Activated naive CD4-positive, alpha-beta T cell treated with anti-CD3 and anti-CD28 coated beads, Interleukin-2, amount 50 U/mL, for 24 hours (primary cell): ENCODE data around the gene MORN1.

Source experiments
- H3K27ac Mint-ChIP-seq: one replicate; pipeline ENCODE4 v1.8.0; 2021; ENCODE audit warnings: mild to moderate bottlenecking, mixed read lengths
- H3K27me3 Mint-ChIP-seq: one replicate; pipeline ENCODE4 v1.8.0; 2021; ENCODE audit warnings: mixed read lengths
- H3K36me3 Mint-ChIP-seq: one replicate; pipeline ENCODE4 v1.8.0; 2021; ENCODE audit warnings: mixed read lengths
- H3K4me1 Mint-ChIP-seq: one replicate; pipeline ENCODE4 v1.8.0; 2021; ENCODE audit warnings: mixed read lengths
- H3K4me3 Mint-ChIP-seq: one replicate; pipeline ENCODE4 v1.8.0; 2021; ENCODE audit warnings: mild to moderate bottlenecking, mixed read lengths
- H3K9me3 Mint-ChIP-seq: one replicate; pipeline ENCODE4 v1.8.0; 2021; ENCODE audit warnings: mixed read lengths

MORN1 gene

GRCh38 chr1:2429780-2430591, 38.6 kb upstream of the MORN1 start:
- Mint-ChIP-seq H3K9me3 (no peaks in the 10 kb centered on the region), H3K4me1 (no peaks in the 10 kb centered on the region), H3K27ac (no peak overlapping the region), H3K36me3 (no peaks in the 10 kb centered on the region), H3K27me3 (no peaks in the 10 kb centered on the region), H3K4me3 (no peak overlapping the region)

GRCh38 chr1:2428490-2428889, 37.1 kb upstream of the MORN1 start:
- H3K27ac Mint-ChIP-seq, result no peak overlapping the region
- H3K9me3 Mint-ChIP-seq, result no peaks in the 10 kb centered on the region
- H3K4me3 Mint-ChIP-seq, result no peak overlapping the region
- no peaks in the 10 kb centered on the region for H3K4me1 Mint-ChIP-seq
- H3K27me3 Mint-ChIP-seq, result no peaks in the 10 kb centered on the region
- no peaks in the 10 kb centered on the region for H3K36me3 Mint-ChIP-seq

GRCh38 chr1:2427976-2428375, 36.6 kb upstream of the MORN1 start:
- Mint-ChIP-seq H3K27me3 (no peaks in the 10 kb centered on the region), H3K27ac (no peak overlapping the region), H3K4me3 (no peak overlapping the region), H3K4me1 (no peaks in the 10 kb centered on the region), H3K36me3 (no peaks in the 10 kb centered on the region), H3K9me3 (no peaks in the 10 kb centered on the region)

- Mint-ChIP-seq H3K27ac (no peak overlapping the region), H3K4me1 (no peaks in the 10 kb centered on the region), H3K9me3 (no peaks in the 10 kb centered on the region), H3K4me3 (no peak overlapping the region), H3K36me3 (no peaks in the 10 kb centered on the region), H3K27me3 (no peaks in the 10 kb centered on the region)
Measured at GRCh38 chr1:2427051-2427450, 35.7 kb upstream of the MORN1 start.

DNA sequence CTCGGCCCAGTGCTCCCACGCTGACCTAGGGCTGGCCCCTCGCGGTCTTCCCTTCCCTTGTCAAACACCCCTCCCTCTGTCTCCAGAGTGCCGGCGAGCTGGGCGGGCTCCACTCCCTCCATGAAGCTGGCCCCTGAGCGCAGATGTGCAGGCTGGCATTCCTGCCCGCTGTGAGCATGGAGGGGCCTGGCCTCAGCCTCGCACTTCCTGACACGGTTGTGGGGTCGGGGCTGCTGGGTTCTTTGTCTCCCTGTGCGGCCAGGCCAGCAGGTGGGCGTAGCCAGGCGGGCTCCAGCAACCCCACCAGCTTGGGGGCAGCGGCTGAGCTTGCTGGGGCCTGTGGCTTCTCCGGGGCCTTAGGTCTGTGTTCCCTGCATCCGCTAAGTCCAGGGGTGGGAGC, 35.2 kb upstream of the MORN1 start:
- no peaks in the 10 kb centered on the region for H3K36me3 Mint-ChIP-seq
- H3K4me3 Mint-ChIP-seq, result no peak overlapping the region
- no peaks in the 10 kb centered on the region for H3K27me3 Mint-ChIP-seq
- no peaks in the 10 kb centered on the region for H3K4me1 Mint-ChIP-seq
- no peak overlapping the region for H3K27ac Mint-ChIP-seq
- no peaks in the 10 kb centered on the region for H3K9me3 Mint-ChIP-seq

DNA sequence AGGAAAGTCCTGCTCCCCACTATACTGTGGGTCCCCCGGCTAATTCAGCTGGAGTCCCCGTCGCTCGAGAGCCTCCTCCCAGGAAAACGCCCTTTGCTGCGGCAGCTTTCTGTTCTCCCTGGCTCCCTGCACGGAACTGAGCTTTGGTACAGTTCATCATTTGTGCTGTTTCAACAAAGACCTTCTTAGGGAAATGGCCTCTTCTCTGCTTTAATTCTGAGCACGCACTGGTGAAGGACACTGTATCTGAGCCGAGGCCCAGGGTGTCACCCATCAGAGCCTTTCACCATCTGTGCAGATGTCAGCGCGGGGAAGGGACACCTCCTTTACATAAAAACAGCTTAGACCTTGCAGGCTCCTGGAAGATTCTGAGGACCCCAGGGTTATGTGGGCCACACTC, 34.5 kb upstream of the MORN1 start:
- Mint-ChIP-seq H3K4me3 (no peak overlapping the region), H3K9me3 (no peaks in the 10 kb centered on the region), H3K4me1 (no peaks in the 10 kb centered on the region), H3K27ac (no peak overlapping the region), H3K27me3 (no peaks in the 10 kb centered on the region), H3K36me3 (no peaks in the 10 kb centered on the region)

- Mint-ChIP-seq H3K36me3 (no peaks in the 10 kb centered on the region), H3K4me1 (no peaks in the 10 kb centered on the region), H3K9me3 (no peaks in the 10 kb centered on the region), H3K27me3 (no peaks in the 10 kb centered on the region), H3K27ac (no peak overlapping the region), H3K4me3 (no peak overlapping the region)
Measured at GRCh38 chr1:2422523-2422922, 31.2 kb upstream of the MORN1 start.

DNA sequence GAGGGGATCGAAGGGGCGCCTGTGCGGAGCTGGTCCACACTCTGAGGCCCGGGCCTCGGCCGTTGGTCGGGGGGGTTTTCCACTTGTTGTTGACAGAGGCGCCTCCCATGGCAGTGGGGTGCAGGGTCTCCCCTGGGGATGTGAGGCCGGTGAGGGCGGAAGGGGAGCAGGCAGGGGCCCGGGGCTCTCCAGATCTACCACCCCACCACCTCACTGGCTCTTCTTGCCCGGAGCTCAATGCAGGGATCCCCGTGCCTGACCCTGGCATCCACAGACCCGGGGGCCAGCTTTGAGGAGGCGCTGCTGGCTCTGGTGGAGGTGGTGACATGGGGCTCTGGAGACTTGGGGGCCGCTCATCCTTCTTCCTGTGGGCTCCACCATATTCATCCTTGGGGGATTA, 28.1 kb upstream of the MORN1 start:
- H3K9me3 Mint-ChIP-seq, result no peaks in the 10 kb centered on the region
- H3K36me3 Mint-ChIP-seq, result no peaks in the 10 kb centered on the region
- peaks cover 27% of the 10 kb centered on the region for H3K4me1 Mint-ChIP-seq
- no peak overlapping the region for H3K27ac Mint-ChIP-seq
- no peak overlapping the region for H3K4me3 Mint-ChIP-seq
- no peaks in the 10 kb centered on the region for H3K27me3 Mint-ChIP-seq

- peaks cover 32% of the 10 kb centered on the region for H3K4me1 Mint-ChIP-seq
- peak overlapping the region; percentile 46 for H3K27ac Mint-ChIP-seq
- H3K9me3 Mint-ChIP-seq, result no peaks in the 10 kb centered on the region
- H3K4me3 Mint-ChIP-seq, result no peak overlapping the region
- H3K36me3 Mint-ChIP-seq, result no peaks in the 10 kb centered on the region
- no peaks in the 10 kb centered on the region for H3K27me3 Mint-ChIP-seq
Measured at GRCh38 chr1:2418791-2419320, 27.5 kb upstream of the MORN1 start.

- H3K9me3 Mint-ChIP-seq, result no peaks in the 10 kb centered on the region
- no peak overlapping the region for H3K27ac Mint-ChIP-seq
- no peaks in the 10 kb centered on the region for H3K36me3 Mint-ChIP-seq
- H3K4me1 Mint-ChIP-seq, result peaks cover 32% of the 10 kb centered on the region
- no peaks in the 10 kb centered on the region for H3K27me3 Mint-ChIP-seq
- H3K4me3 Mint-ChIP-seq, result no peak overlapping the region
Measured at GRCh38 chr1:2417833-2418225, 26.5 kb upstream of the MORN1 start.

DNA sequence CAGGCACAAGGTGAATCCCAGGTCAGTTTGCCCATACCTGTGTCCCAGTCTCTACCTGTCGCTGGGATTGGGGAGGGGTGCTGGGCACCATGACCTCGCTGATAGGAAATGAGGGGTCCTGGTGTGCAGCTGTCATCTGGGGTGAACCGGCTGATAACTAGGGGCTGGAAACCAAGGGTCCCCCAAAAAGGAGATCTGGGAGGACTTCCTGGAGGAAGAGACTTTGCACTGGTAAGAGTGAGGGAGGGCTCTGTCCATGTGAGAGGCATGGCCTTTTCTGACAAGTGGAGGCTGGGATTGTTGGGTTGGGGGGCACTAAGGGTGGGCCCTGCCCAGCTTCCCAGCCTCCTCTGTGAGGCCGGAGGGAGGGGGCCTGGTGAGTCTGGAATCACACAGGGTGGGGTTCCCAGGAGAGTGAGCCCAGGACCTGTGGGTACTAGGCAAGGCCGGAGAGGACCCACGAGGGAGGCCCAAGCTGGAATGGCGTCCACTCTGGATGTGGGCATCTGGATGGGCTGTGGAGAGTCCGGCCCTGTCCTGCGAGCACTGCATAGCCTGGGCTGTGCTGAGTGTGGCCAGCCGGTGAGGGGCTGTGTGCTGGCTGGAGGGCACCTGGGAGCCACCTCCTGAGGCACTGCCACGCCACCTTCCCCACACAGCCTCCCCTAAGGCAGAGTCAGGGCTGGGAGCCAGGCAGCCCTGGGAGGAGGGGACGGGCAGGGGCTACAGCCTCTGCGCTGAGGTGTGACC, 25.9 kb upstream of the MORN1 start:
- Mint-ChIP-seq H3K9me3 (no peaks in the 10 kb centered on the region), H3K27ac (peak overlapping the region; percentile 62), H3K4me1 (peaks cover 32% of the 10 kb centered on the region), H3K4me3 (peak overlapping the region; percentile 85), H3K27me3 (no peaks in the 10 kb centered on the region), H3K36me3 (no peaks in the 10 kb centered on the region)

DNA sequence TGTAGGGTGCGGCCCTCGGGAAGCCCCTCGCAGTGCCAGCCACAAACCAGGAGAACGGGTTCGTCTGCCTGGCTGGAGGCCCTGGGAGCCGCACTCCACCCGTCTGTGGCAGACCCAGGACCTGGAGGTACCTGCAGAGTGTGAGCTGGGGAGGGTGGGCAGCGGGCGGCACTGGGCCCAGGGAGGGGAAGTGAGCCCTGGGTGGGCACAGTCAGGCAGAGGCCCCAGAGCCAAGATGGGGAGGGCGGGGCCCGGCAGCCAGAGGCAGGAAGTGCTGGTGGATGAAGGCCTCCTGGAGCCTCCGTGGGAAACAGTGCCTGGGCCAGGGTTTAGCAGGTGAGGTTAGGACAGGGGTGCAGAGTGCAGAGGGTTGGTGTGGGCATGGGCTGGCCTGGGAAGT, 25.0 kb upstream of the MORN1 start:
- H3K4me1 Mint-ChIP-seq, result peaks cover 32% of the 10 kb centered on the region
- peak overlapping the region; percentile 85 for H3K4me3 Mint-ChIP-seq
- peak overlapping the region; percentile 94 for H3K27ac Mint-ChIP-seq
- H3K27me3 Mint-ChIP-seq, result no peaks in the 10 kb centered on the region
- H3K36me3 Mint-ChIP-seq, result no peaks in the 10 kb centered on the region
- H3K9me3 Mint-ChIP-seq, result no peaks in the 10 kb centered on the region

GRCh38 chr1:2415801-2416208, 24.5 kb upstream of the MORN1 start:
- peak overlapping the region; percentile 85 for H3K4me3 Mint-ChIP-seq
- H3K4me1 Mint-ChIP-seq, result peaks cover 32% of the 10 kb centered on the region
- H3K9me3 Mint-ChIP-seq, result no peaks in the 10 kb centered on the region
- no peaks in the 10 kb centered on the region for H3K27me3 Mint-ChIP-seq
- H3K27ac Mint-ChIP-seq, result peak overlapping the region; percentile 19
- H3K36me3 Mint-ChIP-seq, result no peaks in the 10 kb centered on the region

DNA sequence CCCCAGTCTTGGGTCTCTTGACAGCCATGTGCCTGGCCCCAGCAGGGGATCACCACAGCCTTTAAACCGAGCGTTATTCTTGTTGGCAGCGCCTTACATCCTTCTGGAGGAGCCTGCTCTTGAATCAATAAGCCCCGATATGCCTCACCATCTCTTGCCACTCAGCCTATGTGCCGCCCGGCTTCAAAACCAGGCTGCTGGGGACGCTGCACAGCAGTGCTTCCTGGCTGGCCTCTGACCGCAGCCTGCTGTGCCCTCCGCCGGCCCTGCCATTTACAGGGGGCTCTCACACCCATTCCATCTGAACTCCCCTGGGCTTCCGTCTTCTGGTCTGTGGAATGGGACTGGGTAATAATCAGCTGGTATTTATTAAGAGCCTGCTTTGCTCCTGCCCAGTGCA, 24.0 kb upstream of the MORN1 start:
- Mint-ChIP-seq H3K9me3 (no peaks in the 10 kb centered on the region), H3K27me3 (no peaks in the 10 kb centered on the region), H3K36me3 (no peaks in the 10 kb centered on the region), H3K4me1 (peaks cover 32% of the 10 kb centered on the region), H3K4me3 (peak overlapping the region; percentile 85), H3K27ac (peak overlapping the region; percentile 19)

DNA sequence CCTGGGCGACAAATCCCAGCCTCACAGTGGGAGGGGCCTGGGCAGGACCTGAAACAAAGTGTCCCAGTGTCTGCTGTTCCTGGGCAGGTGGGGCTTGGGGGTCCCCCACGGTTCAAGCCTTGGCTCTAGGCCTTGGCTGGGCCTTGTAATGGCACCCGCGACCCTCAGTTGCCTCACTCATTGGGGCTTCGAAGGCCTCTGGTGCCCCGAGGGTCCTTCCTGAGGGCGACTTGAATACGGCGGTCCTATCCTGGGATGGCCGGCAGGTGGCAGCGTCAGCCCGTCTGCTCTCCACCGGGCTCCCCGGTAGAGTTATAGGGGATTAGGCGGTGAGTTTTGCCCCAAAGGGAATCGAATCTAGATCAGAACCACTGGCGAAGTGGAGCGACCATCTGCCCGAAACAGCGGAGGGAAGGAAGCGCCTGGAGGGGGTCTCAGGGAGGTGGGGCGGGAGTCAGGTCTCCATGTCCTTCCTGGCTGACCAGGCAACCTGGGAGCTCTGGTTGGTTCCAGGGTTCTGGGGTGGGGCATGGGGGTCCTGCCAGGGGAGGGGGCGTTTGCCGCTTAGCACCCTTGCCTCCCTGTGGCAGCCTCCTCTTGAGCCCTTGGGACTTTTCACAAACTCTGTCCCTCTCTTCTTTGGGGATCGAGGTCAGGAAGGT, 23.1 kb upstream of the MORN1 start:
- no peaks in the 10 kb centered on the region for H3K27me3 Mint-ChIP-seq
- peak overlapping the region; percentile 86 for H3K4me3 Mint-ChIP-seq
- H3K36me3 Mint-ChIP-seq, result no peaks in the 10 kb centered on the region
- H3K27ac Mint-ChIP-seq, result peak overlapping the region; percentile 87
- H3K9me3 Mint-ChIP-seq, result no peaks in the 10 kb centered on the region
- peaks cover 32% of the 10 kb centered on the region for H3K4me1 Mint-ChIP-seq
